Stimulated activated CD4-positive, alpha-beta T cell treated with anti-CD3 and anti-CD28 coated beads, Interleukin-12 subunit alpha, Interleukin-12 subunit beta, amount 100 ng/mL, for 4 hours (primary cell): ENCODE measurements around the gene TSPEAR.
"Not testable (repeated sequence)": the region's sequence is repeated elsewhere in the genome, so short reads cannot be mapped to it uniquely, and the experiment has no call there.

Experiments
- DNase-seq: peaks from one replicate; pipeline ENCODE4 v3.0.0-alpha.2; 2020

TSPEAR gene

DNA sequence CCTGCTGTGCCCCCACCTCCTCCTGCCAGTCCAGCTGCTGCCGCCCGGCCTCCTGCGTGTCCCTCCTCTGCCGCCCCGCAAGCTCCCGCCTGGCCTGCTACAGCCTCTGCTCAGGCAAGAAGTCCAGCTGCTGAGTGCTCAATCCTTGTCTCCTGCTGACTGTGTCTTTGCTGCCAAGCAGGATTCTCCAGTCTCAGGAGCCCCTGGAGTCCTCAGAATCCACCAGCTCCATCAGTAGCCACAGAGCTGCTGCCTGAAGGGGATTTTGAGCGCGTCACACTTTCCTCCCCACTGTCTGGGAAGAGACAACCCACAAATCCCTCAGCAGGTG is 64.2 kb downstream of the TSPEAR start:
- DNase-seq = no peak

DNA sequence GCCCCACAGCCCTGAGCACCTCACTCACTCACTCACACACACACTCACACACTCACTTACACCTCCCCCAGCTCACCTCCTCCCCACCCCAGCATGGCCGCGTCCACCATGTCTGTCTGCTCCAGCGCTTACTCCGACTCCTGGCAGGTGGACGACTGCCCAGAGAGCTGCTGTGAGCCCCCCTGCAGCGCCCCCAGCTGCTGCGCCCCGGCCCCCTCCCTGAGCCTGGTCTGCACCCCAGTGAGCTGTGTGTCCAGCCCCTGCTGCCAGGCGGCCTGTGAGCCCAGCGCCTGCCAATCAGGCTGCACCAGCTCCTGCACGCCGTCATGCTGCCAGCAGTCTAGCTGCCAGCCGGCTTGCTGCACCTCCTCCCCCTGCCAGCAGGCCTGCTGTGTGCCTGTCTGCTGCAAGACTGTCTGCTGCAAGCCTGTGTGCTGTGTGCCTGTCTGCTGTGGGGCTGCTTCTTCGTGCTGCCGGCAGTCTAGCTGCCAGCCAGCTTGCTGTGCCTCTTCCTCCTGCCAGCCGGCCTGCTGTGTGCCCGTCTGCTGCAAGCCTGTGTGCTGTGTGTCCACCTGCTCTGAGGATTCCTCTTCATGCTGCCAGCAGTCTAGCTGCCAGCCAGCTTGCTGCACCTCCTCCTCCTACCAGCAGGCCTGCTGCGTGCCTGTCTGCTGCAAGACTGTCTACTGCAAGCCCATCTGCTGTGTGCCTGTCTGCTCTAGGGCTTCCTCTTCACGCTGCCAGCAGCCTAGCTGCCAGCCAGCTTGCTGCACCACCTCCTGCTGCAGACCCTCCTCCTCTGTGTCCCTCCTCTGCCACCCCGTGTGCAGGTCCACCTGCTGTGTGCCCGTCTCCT is 64.8 kb downstream of the TSPEAR start, which contains the start of gene KRTAP10-11:
KRTAP10-11 (plus strand) TSS at position 49 of the 856 bp plus-strand sequence; CDS start at position 94, 45 bp downstream.
- DNase-seq = not testable (repeated sequence)

DNA sequence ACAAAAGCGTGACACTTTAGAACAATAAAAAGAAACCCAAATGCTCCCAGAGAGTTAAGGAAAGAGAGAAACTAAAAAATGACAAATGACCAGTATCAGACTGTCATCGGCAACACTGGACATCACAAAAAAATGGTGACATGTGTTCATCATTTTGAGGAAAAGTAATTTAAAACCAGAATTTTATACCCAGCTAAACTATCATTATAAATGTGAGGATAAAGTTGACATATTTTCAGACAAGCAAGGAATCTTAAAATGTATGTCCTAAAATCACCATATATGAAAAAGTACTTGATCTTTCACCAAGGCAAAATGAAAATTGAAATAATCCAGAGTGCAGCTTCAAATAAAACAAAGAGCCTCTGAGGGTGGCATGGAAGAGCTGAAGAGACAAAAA is 66.5 kb downstream of the TSPEAR start:
- DNase-seq = no peak

DNA sequence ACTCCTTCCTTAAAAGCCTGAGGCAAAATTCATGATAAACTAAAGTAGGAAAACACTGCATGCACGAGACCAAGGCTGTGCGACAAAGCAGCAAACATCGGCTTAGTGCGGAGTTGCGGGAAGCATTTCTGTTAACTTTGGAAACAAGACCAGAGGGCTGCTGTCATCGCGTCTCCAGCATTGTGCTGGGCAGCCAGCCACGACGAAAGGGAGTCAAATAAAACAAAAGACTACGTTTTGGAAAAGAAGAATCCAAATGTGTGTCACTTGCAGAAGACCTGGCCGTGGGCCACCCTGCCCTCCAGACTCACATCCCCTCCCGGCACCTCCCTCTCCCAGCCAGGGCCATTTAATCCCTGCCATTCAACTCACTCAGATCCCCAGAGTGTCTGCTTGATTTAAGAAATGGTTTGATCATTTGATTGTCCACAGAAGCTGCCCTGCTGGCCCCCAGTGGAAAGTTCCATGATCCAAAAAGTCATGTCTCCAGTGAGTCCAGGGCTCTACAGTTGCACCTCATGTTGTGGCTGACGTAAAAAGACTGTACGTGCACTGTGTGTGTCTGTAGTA is 67.5 kb downstream of the TSPEAR start:
- no peak for DNase-seq

GRCh38 chr21:44640761-44641160 is 70.6 kb downstream of the TSPEAR start:
- no peak for DNase-seq

DNA sequence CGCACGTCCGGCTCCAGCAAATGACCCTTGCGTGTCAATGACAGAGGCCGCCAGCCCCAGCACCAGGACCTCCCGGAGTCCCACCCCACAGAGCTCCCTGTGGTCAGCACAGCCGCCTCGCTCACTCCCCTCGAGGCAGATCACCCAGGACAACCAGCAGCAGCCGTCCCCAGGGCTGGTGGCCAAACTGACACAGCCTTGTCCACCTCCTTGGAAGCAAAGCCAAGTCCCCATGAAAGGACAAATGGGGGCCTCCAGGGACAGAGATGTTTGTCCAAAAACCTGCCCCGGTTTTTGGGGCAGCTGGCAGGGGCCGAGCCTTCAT is 72.1 kb downstream of the TSPEAR start:
- DNase-seq = no peak

GRCh38 chr21:44638506-44639330 is 72.7 kb downstream of the TSPEAR start:
- DNase-seq = not testable (repeated sequence)

DNA sequence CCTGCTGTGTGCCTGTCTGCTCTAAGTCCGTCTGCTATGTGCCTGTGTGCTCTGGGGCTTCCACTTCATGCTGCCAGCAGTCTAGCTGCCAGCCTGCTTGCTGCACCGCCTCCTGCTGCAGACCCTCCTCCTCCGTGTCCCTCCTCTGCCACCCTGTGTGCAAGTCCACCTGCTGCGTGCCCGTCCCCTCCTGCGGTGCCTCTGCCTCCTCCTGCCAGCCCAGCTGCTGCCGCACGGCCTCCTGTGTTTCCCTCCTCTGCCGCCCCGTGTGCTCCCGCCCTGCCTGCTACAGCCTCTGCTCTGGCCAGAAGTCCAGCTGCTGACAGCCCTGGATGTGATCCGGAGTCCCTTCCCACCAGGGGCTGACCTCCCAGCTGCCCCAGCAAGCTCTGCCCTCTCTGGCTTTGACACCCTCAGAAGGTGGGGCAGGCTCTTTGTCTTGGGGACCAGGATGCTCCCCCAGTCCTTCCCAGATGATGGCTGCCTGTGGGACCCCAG is 73.5 kb downstream of the TSPEAR start:
- not testable (repeated sequence) for DNase-seq

GRCh38 chr21:44637018-44637850 is 74.1 kb downstream of the TSPEAR start, which contains the start of gene KRTAP10-10:
Gene KRTAP10-10 (plus strand): TSS chr21:44637356. CDS start chr21:44637418, 62 bp downstream.
- no peak for DNase-seq

- DNase-seq = no peak
Observed at GRCh38 chr21:44636209-44637017, 75.0 kb downstream of the TSPEAR start.

- no peak for DNase-seq
Observed at GRCh38 chr21:44632067-44632466, 79.3 kb downstream of the TSPEAR start.

- DNase-seq = no peak
Observed at GRCh38 chr21:44630440-44630839, 80.9 kb downstream of the TSPEAR start.

DNA sequence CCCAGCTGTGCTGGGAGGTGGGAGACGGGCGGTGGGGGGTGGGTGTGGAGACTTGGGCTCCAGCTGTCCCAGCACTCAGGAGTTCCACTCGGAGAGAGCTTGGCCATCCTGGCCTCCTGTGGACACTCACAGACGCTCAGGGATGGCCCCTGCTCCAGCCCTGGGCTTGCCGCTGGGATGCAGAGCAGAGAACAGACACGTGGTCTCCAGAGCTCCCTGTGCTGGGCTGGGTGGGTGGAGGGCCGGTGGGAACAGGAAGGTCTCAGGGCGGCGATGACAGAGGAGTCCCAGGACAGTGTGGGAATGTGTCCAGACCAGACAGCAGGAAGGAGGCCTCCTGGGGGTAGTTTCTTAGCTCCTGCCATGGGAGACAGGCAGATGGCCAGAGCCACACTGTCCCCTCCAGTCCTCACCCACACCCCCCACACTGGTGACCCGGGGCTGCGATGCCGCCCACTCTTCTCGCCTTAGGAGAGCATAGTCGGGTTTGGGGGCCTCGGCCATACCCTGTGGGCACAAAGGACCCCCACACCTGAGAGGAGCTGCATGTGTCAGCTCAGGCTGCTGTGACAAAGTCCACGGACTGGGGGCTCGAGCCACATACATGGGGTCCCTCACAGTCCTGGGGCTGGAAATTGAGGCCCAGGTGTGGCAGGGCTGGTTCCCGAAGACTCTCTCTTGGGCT is 82.5 kb downstream of the TSPEAR start:
- DNase-seq = no peak

DNA sequence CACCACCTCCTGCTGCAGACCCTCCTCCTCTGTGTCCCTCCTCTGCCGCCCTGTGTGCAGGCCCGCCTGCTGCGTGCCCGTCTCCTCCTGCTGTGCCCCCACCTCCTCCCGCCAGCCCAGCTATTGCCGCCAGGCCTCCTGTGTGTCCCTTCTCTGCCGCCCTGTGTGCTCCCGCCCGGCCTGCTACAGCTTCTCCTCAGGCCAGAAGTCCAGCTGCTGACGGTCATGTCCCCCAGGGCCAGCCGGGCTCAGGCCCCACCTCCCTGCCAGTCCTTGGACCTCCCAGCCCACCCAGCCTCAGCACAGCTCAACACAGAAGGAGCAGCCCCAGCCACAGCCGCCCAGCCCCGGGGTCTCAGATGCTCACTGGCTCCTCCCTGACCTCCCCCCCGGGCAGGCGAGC is 83.5 kb downstream of the TSPEAR start:
- DNase-seq = not testable (repeated sequence)

GRCh38 chr21:44627181-44627822 is 84.1 kb downstream of the TSPEAR start:
- not testable (repeated sequence) for DNase-seq

DNA sequence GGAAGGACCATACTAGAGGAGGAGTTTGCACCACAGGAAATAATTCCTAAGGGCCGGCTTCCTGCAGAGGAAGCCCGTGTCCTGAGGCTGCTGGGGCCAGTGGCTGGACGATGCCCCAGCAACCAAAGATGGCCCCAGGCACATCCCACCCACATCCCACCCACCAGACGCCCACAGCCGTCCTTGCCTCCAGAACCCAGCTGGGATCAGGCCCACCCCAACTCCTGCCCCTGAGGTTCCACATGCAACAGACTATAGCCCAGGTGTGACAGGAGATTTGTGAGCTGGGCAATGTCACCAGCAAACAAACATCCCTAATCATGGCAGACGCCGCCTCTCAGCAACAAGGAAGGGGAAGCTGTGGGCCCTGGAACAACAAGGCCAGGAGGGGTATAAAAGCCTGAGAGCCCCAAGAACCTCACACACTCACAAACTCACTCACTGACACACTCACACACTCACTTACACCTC is 84.7 kb downstream of the TSPEAR start, which contains the start of gene KRTAP10-9:
KRTAP10-9 (plus strand) TSS at position 421 of the 471 bp plus-strand sequence. CDS start 79 bp downstream, outside the sequence.
- DNase-seq = no peak

GRCh38 chr21:44626262-44626661 is 85.1 kb downstream of the TSPEAR start:
- no peak for DNase-seq

- DNase-seq = no peak
Observed at GRCh38 chr21:44625756-44626155, 85.6 kb downstream of the TSPEAR start.

GRCh38 chr21:44623575-44623974 is 87.8 kb downstream of the TSPEAR start:
- no peak for DNase-seq

DNA sequence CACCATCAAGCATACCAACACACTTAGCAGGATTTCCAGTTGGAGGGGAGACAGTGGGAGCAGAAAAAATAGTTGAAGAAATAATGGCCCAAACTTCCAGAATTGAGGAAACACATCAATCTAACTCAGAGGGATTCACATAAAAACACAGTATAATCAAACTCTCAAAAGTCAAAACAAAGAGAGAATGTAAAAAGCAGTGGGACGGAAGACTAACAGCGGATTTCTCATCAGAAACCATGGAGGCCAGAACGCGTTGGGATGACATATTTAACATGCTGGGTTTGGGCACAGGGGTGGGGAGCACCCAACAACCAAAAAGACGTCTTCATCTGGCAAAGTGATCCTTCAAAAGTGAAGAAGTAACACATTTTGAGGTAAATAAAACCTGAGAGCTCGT is 91.5 kb downstream of the TSPEAR start:
- no peak for DNase-seq
